ENCODE measurements around the gene SMARCA2. TPM values are rescaled to one million over a fixed set of nuclear protein-coding genes. Genes with fewer than 3 reads are reported as not detected.

SMARCA2 gene
- total and polyA plus RNA-seq, 4 donors, result 143 to 161 (median 152) TPM

DNA sequence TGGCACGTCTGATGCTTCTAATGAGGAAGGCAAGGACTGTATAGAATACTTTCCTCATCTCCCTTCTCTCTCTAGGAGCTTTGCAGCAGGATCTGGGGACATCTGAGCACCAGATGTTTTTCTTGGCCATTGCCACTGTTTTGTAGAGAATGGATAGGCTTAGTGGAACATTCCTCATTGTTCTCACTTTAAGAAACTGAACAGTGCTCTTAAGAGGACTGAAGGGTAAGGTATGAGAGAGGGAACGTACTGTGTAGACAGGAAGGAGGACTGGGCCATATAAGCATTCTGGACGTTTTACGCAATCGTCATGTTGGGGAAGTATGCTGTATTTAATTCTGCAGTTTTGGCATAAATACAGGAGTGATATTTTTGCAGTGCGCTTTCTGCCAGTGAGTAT, 70.6 kb downstream of the SMARCA2 start:
- no peaks in the 10 kb centered on the region for H3K9me3 ChIP-seq (ENCODE audit: control insufficient read depth, insufficient read depth, low read length)
- H3K4me3 ChIP-seq (ENCODE audit: low read depth, low read length), result no peak overlapping the region
- WGBS (ENCODE audit: insufficient coverage), result 73% methylated on average over 4 of the region's 6 CpGs
- no peak overlapping the region for H3K27ac ChIP-seq (ENCODE audit: low read depth, low read length)
- H3K27me3 ChIP-seq (ENCODE audit: control insufficient read depth, insufficient read depth, low read length), result no peaks in the 10 kb centered on the region
- no peaks in the 10 kb centered on the region for H3K4me1 ChIP-seq (ENCODE audit: control insufficient read depth, insufficient read depth, low read length)
- H3K36me3 ChIP-seq (ENCODE audit: control insufficient read depth, insufficient read depth, low read length), result peaks cover 6% of the 10 kb centered on the region
- DNase-seq (ENCODE audit: low read depth in 4 of 6, low spot score in 6 of 6), result peak in 2 of 6 donors; percentile 22 to 23

DNA sequence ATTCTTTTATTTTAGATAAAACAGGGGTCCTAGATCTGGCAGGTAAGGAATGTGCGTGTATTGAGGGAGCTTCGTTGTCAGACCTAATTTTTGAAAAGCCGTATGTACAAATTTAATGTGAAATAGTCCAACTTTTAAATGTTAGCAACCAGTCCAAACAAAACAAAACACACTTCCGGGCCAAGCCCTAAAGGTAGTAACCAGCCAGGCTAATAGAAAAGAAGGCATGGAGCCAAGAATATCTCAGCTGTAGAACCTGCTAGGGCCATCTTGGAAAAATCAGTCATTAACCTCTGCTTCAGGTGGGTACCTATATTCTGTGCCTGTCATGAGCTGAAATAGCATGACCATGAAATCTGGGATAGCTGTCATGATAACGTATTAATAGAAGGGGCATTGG, 71.0 kb downstream of the SMARCA2 start:
- Histone ChIP-seq H3K27me3 (ENCODE audit: control insufficient read depth, insufficient read depth, low read length) (no peaks in the 10 kb centered on the region), H3K9me3 (ENCODE audit: control insufficient read depth, insufficient read depth, low read length) (no peaks in the 10 kb centered on the region), H3K36me3 (ENCODE audit: control insufficient read depth, insufficient read depth, low read length) (peaks cover 6% of the 10 kb centered on the region), H3K4me3 (ENCODE audit: low read depth, low read length) (no peak overlapping the region), H3K27ac (ENCODE audit: low read depth, low read length) (no peak overlapping the region), H3K4me1 (ENCODE audit: control insufficient read depth, insufficient read depth, low read length) (no peaks in the 10 kb centered on the region)
- no peak for DNase-seq (ENCODE audit: low read depth in 4 of 6, low spot score in 6 of 6)
- WGBS (ENCODE audit: insufficient coverage), result 90% methylated on average over 1 of the region's 5 CpGs

- H3K4me1 ChIP-seq (ENCODE audit: control insufficient read depth, insufficient read depth, low read length), result no peaks in the 10 kb centered on the region
- WGBS (ENCODE audit: insufficient coverage), result 94% methylated on average over 2 of the region's 3 CpGs
- H3K27me3 ChIP-seq (ENCODE audit: control insufficient read depth, insufficient read depth, low read length), result no peaks in the 10 kb centered on the region
- H3K4me3 ChIP-seq (ENCODE audit: low read depth, low read length), result no peak overlapping the region
- no peaks in the 10 kb centered on the region for H3K9me3 ChIP-seq (ENCODE audit: control insufficient read depth, insufficient read depth, low read length)
- no peak overlapping the region for H3K27ac ChIP-seq (ENCODE audit: low read depth, low read length)
- H3K36me3 ChIP-seq (ENCODE audit: control insufficient read depth, insufficient read depth, low read length), result peaks cover 6% of the 10 kb centered on the region
- no peak for DNase-seq (ENCODE audit: low read depth in 4 of 6, low spot score in 6 of 6)
Observed at GRCh38 chr9:2086971-2087370, 71.8 kb downstream of the SMARCA2 start.

- H3K36me3 ChIP-seq (ENCODE audit: control insufficient read depth, insufficient read depth, low read length), result peaks cover 6% of the 10 kb centered on the region
- 53% methylated on average over 3 of the region's 6 CpGs for WGBS (ENCODE audit: insufficient coverage)
- no peak overlapping the region for H3K4me3 ChIP-seq (ENCODE audit: low read depth, low read length)
- H3K9me3 ChIP-seq (ENCODE audit: control insufficient read depth, insufficient read depth, low read length), result no peaks in the 10 kb centered on the region
- peak in 2 of 6 donors; percentile 26 to 39 for DNase-seq (ENCODE audit: low read depth in 4 of 6, low spot score in 6 of 6)
- no peak overlapping the region for H3K27ac ChIP-seq (ENCODE audit: low read depth, low read length)
- no peaks in the 10 kb centered on the region for H3K27me3 ChIP-seq (ENCODE audit: control insufficient read depth, insufficient read depth, low read length)
- H3K4me1 ChIP-seq (ENCODE audit: control insufficient read depth, insufficient read depth, low read length), result no peaks in the 10 kb centered on the region
Observed at GRCh38 chr9:2087500-2088313, 72.6 kb downstream of the SMARCA2 start.

GRCh38 chr9:2093920-2094597, 78.9 kb downstream of the SMARCA2 start:
- no peak overlapping the region for H3K4me3 ChIP-seq (ENCODE audit: low read depth, low read length)
- no peaks in the 10 kb centered on the region for H3K4me1 ChIP-seq (ENCODE audit: control insufficient read depth, insufficient read depth, low read length)
- H3K27ac ChIP-seq (ENCODE audit: low read depth, low read length), result no peak overlapping the region
- H3K9me3 ChIP-seq (ENCODE audit: control insufficient read depth, insufficient read depth, low read length), result no peaks in the 10 kb centered on the region
- 22% methylated on average over 1 of the region's 2 CpGs for WGBS (ENCODE audit: insufficient coverage)
- H3K27me3 ChIP-seq (ENCODE audit: control insufficient read depth, insufficient read depth, low read length), result no peaks in the 10 kb centered on the region
- peaks cover 7% of the 10 kb centered on the region for H3K36me3 ChIP-seq (ENCODE audit: control insufficient read depth, insufficient read depth, low read length)
- peak in 1 of 6 donors; percentile 26 for DNase-seq (ENCODE audit: low read depth in 4 of 6, low spot score in 6 of 6)

GRCh38 chr9:2096376-2096970, 81.3 kb downstream of the SMARCA2 start:
- Histone ChIP-seq H3K4me3 (ENCODE audit: low read depth, low read length) (no peak overlapping the region), H3K9me3 (ENCODE audit: control insufficient read depth, insufficient read depth, low read length) (no peaks in the 10 kb centered on the region), H3K27me3 (ENCODE audit: control insufficient read depth, insufficient read depth, low read length) (no peaks in the 10 kb centered on the region), H3K4me1 (ENCODE audit: control insufficient read depth, insufficient read depth, low read length) (no peaks in the 10 kb centered on the region), H3K36me3 (ENCODE audit: control insufficient read depth, insufficient read depth, low read length) (peaks cover 10% of the 10 kb centered on the region), H3K27ac (ENCODE audit: low read depth, low read length) (no peak overlapping the region)
- 94% methylated on average over 5 of the region's 6 CpGs for WGBS (ENCODE audit: insufficient coverage)
- DNase-seq (ENCODE audit: low read depth in 4 of 6, low spot score in 6 of 6), result no peak

DNA sequence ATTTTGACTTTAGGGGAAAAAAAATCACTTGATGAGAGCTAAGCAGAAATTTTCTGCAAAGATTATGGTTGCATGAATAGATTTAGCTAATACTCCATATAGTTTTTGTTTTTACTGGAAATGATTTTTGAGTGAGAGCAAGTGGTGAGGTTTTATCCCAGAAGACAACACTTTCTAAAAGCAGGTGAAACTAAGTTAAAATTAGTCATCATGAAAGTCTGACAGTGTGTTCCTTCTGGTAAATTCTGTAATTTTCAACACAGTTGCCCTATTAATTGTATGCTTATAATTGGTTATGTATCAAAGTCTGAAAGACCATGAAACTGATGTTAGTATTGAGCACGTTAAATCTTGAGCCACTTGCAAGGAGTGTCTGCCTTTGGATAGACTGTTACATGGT, 91.5 kb downstream of the SMARCA2 start:
- H3K4me1 ChIP-seq (ENCODE audit: control insufficient read depth, insufficient read depth, low read length), result no peaks in the 10 kb centered on the region
- DNase-seq (ENCODE audit: low read depth in 4 of 6, low spot score in 6 of 6), result no peak
- no peaks in the 10 kb centered on the region for H3K9me3 ChIP-seq (ENCODE audit: control insufficient read depth, insufficient read depth, low read length)
- WGBS (ENCODE audit: insufficient coverage), result no CpG with 5 or more reads among the region's 1 CpG
- peaks cover 18% of the 10 kb centered on the region for H3K36me3 ChIP-seq (ENCODE audit: control insufficient read depth, insufficient read depth, low read length)
- no peak overlapping the region for H3K4me3 ChIP-seq (ENCODE audit: low read depth, low read length)
- no peak overlapping the region for H3K27ac ChIP-seq (ENCODE audit: low read depth, low read length)
- no peaks in the 10 kb centered on the region for H3K27me3 ChIP-seq (ENCODE audit: control insufficient read depth, insufficient read depth, low read length)

GRCh38 chr9:2107906-2108451, 92.8 kb downstream of the SMARCA2 start:
- H3K36me3 ChIP-seq (ENCODE audit: control insufficient read depth, insufficient read depth, low read length), result peaks cover 18% of the 10 kb centered on the region
- H3K27ac ChIP-seq (ENCODE audit: low read depth, low read length), result no peak overlapping the region
- WGBS (ENCODE audit: insufficient coverage), result 66% methylated on average over 3 of the region's 5 CpGs

GRCh38 chr9:2109069-2109650, 94.0 kb downstream of the SMARCA2 start:
- no peaks in the 10 kb centered on the region for H3K9me3 ChIP-seq (ENCODE audit: control insufficient read depth, insufficient read depth, low read length)
- no peaks in the 10 kb centered on the region for H3K27me3 ChIP-seq (ENCODE audit: control insufficient read depth, insufficient read depth, low read length)
- DNase-seq (ENCODE audit: low read depth in 4 of 6, low spot score in 6 of 6), result no peak
- peaks cover 14% of the 10 kb centered on the region for H3K36me3 ChIP-seq (ENCODE audit: control insufficient read depth, insufficient read depth, low read length)
- H3K4me3 ChIP-seq (ENCODE audit: low read depth, low read length), result no peak overlapping the region
- no CpG with 5 or more reads among the region's 2 CpGs for whole genome bisulfite sequencing (ENCODE audit: insufficient coverage)
- H3K4me1 ChIP-seq (ENCODE audit: control insufficient read depth, insufficient read depth, low read length), result no peaks in the 10 kb centered on the region
- H3K27ac ChIP-seq (ENCODE audit: low read depth, low read length), result no peak overlapping the region

More at GRCh38 chr9:2107906-2108451, 92.8 kb downstream of the SMARCA2 start:
- DNase-seq (ENCODE audit: low read depth in 4 of 6, low spot score in 6 of 6), result no peak
- Histone ChIP-seq H3K4me1 (ENCODE audit: control insufficient read depth, insufficient read depth, low read length) (no peaks in the 10 kb centered on the region), H3K9me3 (ENCODE audit: control insufficient read depth, insufficient read depth, low read length) (no peaks in the 10 kb centered on the region), H3K4me3 (ENCODE audit: low read depth, low read length) (no peak overlapping the region), H3K27me3 (ENCODE audit: control insufficient read depth, insufficient read depth, low read length) (no peaks in the 10 kb centered on the region)
